ENCODE measurements around the gene DDX43.

DNA sequence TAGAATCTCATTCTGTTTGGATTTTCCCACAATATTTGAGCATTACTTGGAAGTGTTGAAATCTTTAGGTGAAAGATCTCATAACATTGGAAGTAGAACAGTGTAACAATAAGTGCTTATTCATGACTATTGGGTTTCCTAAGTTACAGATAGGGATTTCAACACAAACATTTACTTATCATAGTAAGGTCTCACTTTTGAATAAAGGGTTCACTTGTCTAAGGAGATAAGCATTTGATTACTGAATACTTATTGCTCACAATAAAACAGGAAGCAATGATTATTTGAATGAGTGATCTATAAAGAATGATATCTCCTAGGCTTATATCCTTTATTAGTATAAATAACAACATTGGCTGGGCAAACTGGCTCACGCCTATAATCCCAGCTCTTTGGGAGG, 14.8 kb downstream of the DDX43 start:
- TF ChIP-seq CTCF (IDR thresholded peaks at IDR 0.05) (no peak), EZH2 (IDR thresholded peaks at IDR 0.05) (no peak)
